ENCODE results near the gene KCND3.

DNA sequence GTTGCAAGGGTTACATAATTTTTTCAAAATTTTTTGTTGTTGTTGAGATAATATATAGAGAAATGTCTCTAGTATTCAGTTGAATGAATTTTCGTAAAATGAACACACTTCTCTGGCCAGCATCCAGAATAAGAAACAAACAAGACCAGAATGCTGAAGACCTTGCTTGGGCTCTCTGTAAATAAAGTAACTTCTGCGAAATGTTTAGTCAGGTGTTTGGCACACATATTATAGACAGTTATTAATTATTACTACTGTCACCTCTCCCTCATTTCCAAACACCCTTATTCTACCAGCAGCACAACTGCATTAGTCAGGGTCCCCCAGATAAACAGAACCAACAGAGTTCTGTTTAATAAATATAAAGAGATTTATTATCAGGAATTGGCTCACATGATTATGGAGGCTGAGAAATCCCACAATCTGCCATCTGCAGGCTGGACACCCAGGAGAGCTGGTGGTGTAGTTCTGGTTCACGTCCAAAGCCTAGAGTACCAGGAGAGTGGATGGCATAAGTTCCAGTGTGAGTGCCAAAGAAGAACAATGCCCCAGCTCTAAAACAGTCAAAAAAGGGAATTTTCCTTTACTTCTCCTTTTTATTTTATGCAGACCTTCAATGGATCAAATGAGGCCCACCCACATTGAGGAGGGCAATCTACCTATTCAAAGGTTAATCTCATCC lies 44.1 kb upstream of the KCND3 start:
- TF ChIP-seq, protein P1, sequence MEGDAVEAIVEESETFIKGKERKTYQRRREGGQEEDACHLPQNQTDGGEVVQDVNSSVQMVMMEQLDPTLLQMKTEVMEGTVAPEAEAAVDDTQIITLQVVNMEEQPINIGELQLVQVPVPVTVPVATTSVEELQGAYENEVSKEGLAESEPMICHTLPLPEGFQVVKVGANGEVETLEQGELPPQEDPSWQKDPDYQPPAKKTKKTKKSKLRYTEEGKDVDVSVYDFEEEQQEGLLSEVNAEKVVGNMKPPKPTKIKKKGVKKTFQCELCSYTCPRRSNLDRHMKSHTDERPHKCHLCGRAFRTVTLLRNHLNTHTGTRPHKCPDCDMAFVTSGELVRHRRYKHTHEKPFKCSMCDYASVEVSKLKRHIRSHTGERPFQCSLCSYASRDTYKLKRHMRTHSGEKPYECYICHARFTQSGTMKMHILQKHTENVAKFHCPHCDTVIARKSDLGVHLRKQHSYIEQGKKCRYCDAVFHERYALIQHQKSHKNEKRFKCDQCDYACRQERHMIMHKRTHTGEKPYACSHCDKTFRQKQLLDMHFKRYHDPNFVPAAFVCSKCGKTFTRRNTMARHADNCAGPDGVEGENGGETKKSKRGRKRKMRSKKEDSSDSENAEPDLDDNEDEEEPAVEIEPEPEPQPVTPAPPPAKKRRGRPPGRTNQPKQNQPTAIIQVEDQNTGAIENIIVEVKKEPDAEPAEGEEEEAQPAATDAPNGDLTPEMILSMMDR (IDR thresholded peaks at IDR 0.05): no peak
- no peak for TF ChIP-seq ZFX (IDR thresholded peaks at IDR 0.05; ENCODE audit: borderline replicate concordance)

Data from 22Rv1 (cell line).